ENCODE data around the gene RAD52.

GRCh38 chr12:998020-998874 is 48.8 kb upstream of the RAD52 start:
- TF ChIP-seq CTCF (optimal IDR thresholded peaks at IDR 0.05 in 1 of 3, IDR thresholded peaks at IDR 0.05 in 1 of 3, conservative IDR thresholded peaks at IDR 0.05 in 1 of 3; ENCODE audit: extremely low read depth in 1 of 3, insufficient read depth in 2 of 3, low read length in 3 of 3) (no peak), EZH2 (IDR thresholded peaks at IDR 0.05; ENCODE audit: low read length) (no peak)
